HepG2 (cell line): Measurements from ENCODE around the gene FOSB. TPM values are rescaled to one million over a fixed set of nuclear protein-coding genes. Genes with fewer than 3 reads are reported as not detected.

Source experiments
- ATF6 ChIP-seq: sonication (generic); formaldehyde crosslinking; conservative IDR thresholded peaks from 2 replicates; pipeline ENCODE4 v1.4.0; 2020; ENCODE audit warnings: missing genetic modification reagents
- FIP1L1 ChIP-seq: fragments of 200-400 bp; formaldehyde crosslinking; IDR thresholded peaks from 2 replicates; pipeline ENCODE4 v1.6.1; 2018; ENCODE audit warnings: low read depth, mild to moderate bottlenecking, low read length, moderate library complexity, borderline replicate concordance; ENCODE audit not compliant: insufficient read depth
- HHEX ChIP-seq: IDR thresholded peaks from 2 replicates; pipeline ENCODE4 v1.6.1; 2016; ENCODE audit warnings: control low read depth
- HMGXB4 ChIP-seq, 2 experiments: sonication (generic) in 1 of 2; formaldehyde crosslinking in 1 of 2; IDR thresholded peaks; 2 replicates each; pipeline versions ENCODE4 v1.4.0 to v1.6.1; 2018 to 2020; ENCODE audit warnings: missing genetic modification reagents in 2 of 2, borderline replicate concordance in 1 of 2, low read depth in 1 of 2, mild to moderate bottlenecking in 1 of 2, missing biosample characterization in 1 of 2
- MAFF ChIP-seq: IDR thresholded peaks from 2 replicates; pipeline ENCODE4 v1.6.1; 2011; ENCODE audit warnings: low read depth, low read length, improper control_type of control experiment
- MED1 ChIP-seq: sonication (generic); formaldehyde crosslinking; IDR thresholded peaks from 2 replicates; pipeline ENCODE4 v1.4.0; 2020; ENCODE audit warnings: missing genetic modification reagents
- MEIS2 ChIP-seq: sonication (generic); formaldehyde crosslinking; IDR thresholded peaks from 2 replicates; pipeline ENCODE4 v1.9.0; 2021; ENCODE audit warnings: mild to moderate bottlenecking, missing genetic modification reagents
- NFE2 ChIP-seq: sonication (generic); formaldehyde crosslinking; IDR thresholded peaks from 2 replicates; pipeline ENCODE4 v1.4.0; 2020; ENCODE audit warnings: missing genetic modification reagents
- NFKBIZ ChIP-seq: IDR thresholded peaks from 2 replicates; pipeline ENCODE4 v1.6.1; 2018; ENCODE audit warnings: missing genetic modification reagents, missing compliant biosample characterization
- NR2F1 ChIP-seq, 2 experiments: fragments of 450-650 bp in 1 of 2; formaldehyde crosslinking in 1 of 2; IDR thresholded peaks; 2 replicates each; pipeline versions ENCODE4 v1.5.0 to v1.6.1; 2016 to 2020; ENCODE audit warnings: mild to moderate bottlenecking in 1 of 2, missing compliant biosample characterization in 1 of 2, missing genetic modification reagents in 1 of 2, moderate library complexity in 1 of 2
- RAD21 ChIP-seq: fragments of 450-650 bp; formaldehyde crosslinking; IDR thresholded peaks from 2 replicates; pipeline ENCODE4 v1.5.0; 2020; ENCODE audit warnings: mild to moderate bottlenecking
- SNAPC5 ChIP-seq: sonication (generic); formaldehyde crosslinking; IDR thresholded peaks from 2 replicates; pipeline ENCODE4 v1.8.1; 2023; ENCODE audit warnings: mild to moderate bottlenecking, missing genetic modification reagents, borderline replicate concordance
- SRSF1 ChIP-seq: fragments of 200-400 bp; formaldehyde crosslinking; optimal IDR thresholded peaks from 2 replicates; pipeline ENCODE3; 2017; ENCODE audit warnings: mild to moderate bottlenecking, low read depth, low read length, moderate library complexity
- YEATS2 ChIP-seq: sonication (generic); formaldehyde crosslinking; IDR thresholded peaks from 2 replicates; pipeline ENCODE4 v1.4.0; 2020; ENCODE audit warnings: missing genetic modification reagents, borderline replicate concordance
- YEATS4 ChIP-seq: sonication (generic); formaldehyde crosslinking; IDR thresholded peaks from 2 replicates; pipeline ENCODE4 v1.4.0; 2020; ENCODE audit warnings: missing genetic modification reagents, borderline replicate concordance
- ZFP90 ChIP-seq: sonication (generic); formaldehyde crosslinking; IDR thresholded peaks from 2 replicates; pipeline ENCODE4 v1.8.0; 2022; ENCODE audit warnings: missing genetic modification reagents, mild to moderate bottlenecking, inconsistent platforms, borderline replicate concordance
- ZMAT3 ChIP-seq: sonication (generic); formaldehyde crosslinking; conservative IDR thresholded peaks from 2 replicates; pipeline ENCODE4 v1.7.0; 2021; ENCODE audit warnings: missing genetic modification reagents
- ZNF530 ChIP-seq: sonication (generic); formaldehyde crosslinking; IDR thresholded peaks from 2 replicates; pipeline ENCODE4 v1.5.0; 2020; ENCODE audit warnings: low read depth, mild to moderate bottlenecking, missing genetic modification reagents
- ZNF605 ChIP-seq: sonication (generic); formaldehyde crosslinking; IDR thresholded peaks from 2 replicates; pipeline ENCODE4 v1.8.0; 2022; ENCODE audit warnings: mild to moderate bottlenecking, missing genetic modification reagents
- ZNF687 ChIP-seq: sonication (generic); formaldehyde crosslinking; IDR thresholded peaks from 2 replicates; pipeline ENCODE4 v1.5.1; 2020; ENCODE audit warnings: mild to moderate bottlenecking, missing genetic modification reagents, moderate library complexity
- ZNF703 ChIP-seq: sonication (generic); formaldehyde crosslinking; IDR thresholded peaks from 2 replicates; pipeline ENCODE4 v1.5.1; 2020; ENCODE audit warnings: missing genetic modification reagents, mild to moderate bottlenecking, moderate library complexity, borderline replicate concordance
- ZNF878 ChIP-seq: sonication (generic); formaldehyde crosslinking; IDR thresholded peaks from 2 replicates; pipeline ENCODE4 v1.8.1; 2023; ENCODE audit warnings: mild to moderate bottlenecking, missing genetic modification reagents, moderate library complexity
- polyA plus RNA-seq, 8 experiments: library from polyadenylated mRNA; depleted of rRNA in 3 of 8; stranded (reverse) in 7 of 8; unstranded in 1 of 8; fragments of >200 nt; fragmentation: Illumina TruSeq in 4 of 8; extraction: Trizol in 4 of 8; gene quantifications; 2 replicates each; pipeline versions ENCODE4 v1.2.1 to v1.2.3, GENCODE V29; 2011 to 2016; ENCODE audit warnings: low read depth in 4 of 8, missing spikeins in 1 of 8, mixed read lengths in 1 of 8; ENCODE audit not compliant: insufficient read depth in 1 of 8
- total RNA-seq, 5 experiments: library from RNA; depleted of rRNA; stranded (reverse); fragments of >200 nt; fragmentation: Illumina TruSeq; extraction: Trizol; gene quantifications; 2 replicates each; pipeline ENCODE4 v1.2.3, GENCODE V29; 2016; ENCODE audit warnings: low read depth in 1 of 5

FOSB gene
- total and polyA plus RNA-seq, 2 of the 13 experiments (the other 11 are each of a cell fraction or from before 2014, with no cell fraction given): 2.8 to 6.0 TPM

- TF ChIP-seq HMGXB4 (CRISPR knock-in tag; IDR thresholded peaks at IDR 0.05; ENCODE audit: borderline replicate concordance in 1 of 2, low read depth in 1 of 2) (peak; percentile 62 to 87), NFKBIZ (no peak), YEATS4 (CRISPR knock-in tag) (no peak), ZNF687 (CRISPR knock-in tag) (peak; percentile 58), YEATS2 (no peak), NR2F1 (CRISPR knock-in tag; IDR thresholded peaks at IDR 0.05) (no peak), MED1 (CRISPR knock-in tag) (no peak), MAFF (peak; percentile 77), ZNF530 (CRISPR knock-in tag) (no peak), NFE2 (CRISPR knock-in tag) (no peak), ZNF605 (CRISPR knock-in tag) (no peak; the same call in 1 of the 2 replicates), ZNF878 (no peak), RAD21 (CRISPR knock-in tag) (peak; percentile 29; the same call in 1 of the 2 replicates), ATF6 (CRISPR knock-in tag) (no peak), SRSF1 (no peak), FIP1L1 (no peak), HHEX (CRISPR knock-in tag) (no peak), MEIS2 (CRISPR knock-in tag) (no peak), ZNF703 (CRISPR knock-in tag) (no peak), ZMAT3 (CRISPR knock-in tag) (no peak), SNAPC5 (CRISPR knock-in tag) (no peak), ZFP90 (no peak)
Observed at GRCh38 chr19:45485305-45486077, 17.7 kb downstream of the FOSB start (continued).
